Uterus (tissue), 2 donors: ENCODE results near the gene ING2.

Experiments
- POLR2A ChIP-seq, 2 donors: fragments of 450-650 bp; IDR thresholded peaks; one replicate each; pipeline ENCODE4 v1.6.1; 2016; ENCODE audit warnings: antibody characterized with exemption in 2 of 2, mild to moderate bottlenecking in 1 of 2, moderate library complexity in 1 of 2
- TF ChIP-seq, protein P1 (sequence below), 4 experiments: fragments of 200-600 bp in 2 of 4; fragments of 450-650 bp in 2 of 4; sonication (generic) in 2 of 4; IDR thresholded peaks; one replicate each; pipeline ENCODE4 v1.5.1; 2016 to 2019; ENCODE audit warnings: antibody characterized with exemption in 4 of 4, mild to moderate bottlenecking in 2 of 4, moderate library complexity in 1 of 4

DNA sequence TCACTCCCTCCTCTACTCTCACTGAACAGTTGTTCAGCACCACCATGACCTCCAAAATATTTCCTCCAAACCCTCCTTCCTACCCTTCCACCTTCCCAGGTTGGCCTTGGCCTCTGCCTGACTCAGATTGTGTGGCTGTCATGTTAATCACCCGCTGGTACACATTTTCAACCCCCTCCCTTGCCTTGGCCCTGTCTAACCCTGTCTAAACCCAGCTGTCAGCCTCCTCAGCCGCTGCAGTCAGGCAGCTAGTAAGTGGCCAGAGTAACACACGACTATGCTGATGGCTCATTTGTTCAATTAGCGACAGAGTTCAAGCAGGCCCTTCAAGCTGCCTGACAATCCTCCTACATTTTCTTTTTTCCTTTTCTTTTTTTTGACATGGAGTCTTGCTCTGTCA, 18.0 kb downstream of the ING2 start:
- TF ChIP-seq, protein P1, sequence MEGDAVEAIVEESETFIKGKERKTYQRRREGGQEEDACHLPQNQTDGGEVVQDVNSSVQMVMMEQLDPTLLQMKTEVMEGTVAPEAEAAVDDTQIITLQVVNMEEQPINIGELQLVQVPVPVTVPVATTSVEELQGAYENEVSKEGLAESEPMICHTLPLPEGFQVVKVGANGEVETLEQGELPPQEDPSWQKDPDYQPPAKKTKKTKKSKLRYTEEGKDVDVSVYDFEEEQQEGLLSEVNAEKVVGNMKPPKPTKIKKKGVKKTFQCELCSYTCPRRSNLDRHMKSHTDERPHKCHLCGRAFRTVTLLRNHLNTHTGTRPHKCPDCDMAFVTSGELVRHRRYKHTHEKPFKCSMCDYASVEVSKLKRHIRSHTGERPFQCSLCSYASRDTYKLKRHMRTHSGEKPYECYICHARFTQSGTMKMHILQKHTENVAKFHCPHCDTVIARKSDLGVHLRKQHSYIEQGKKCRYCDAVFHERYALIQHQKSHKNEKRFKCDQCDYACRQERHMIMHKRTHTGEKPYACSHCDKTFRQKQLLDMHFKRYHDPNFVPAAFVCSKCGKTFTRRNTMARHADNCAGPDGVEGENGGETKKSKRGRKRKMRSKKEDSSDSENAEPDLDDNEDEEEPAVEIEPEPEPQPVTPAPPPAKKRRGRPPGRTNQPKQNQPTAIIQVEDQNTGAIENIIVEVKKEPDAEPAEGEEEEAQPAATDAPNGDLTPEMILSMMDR (IDR thresholded peaks at IDR 0.05) = no peak
- TF ChIP-seq POLR2A (IDR thresholded peaks at IDR 0.05) = no peak
